Keratinocyte (primary cell): ENCODE measurements around the gene SPG11. TPM values are rescaled to one million over a fixed set of nuclear protein-coding genes. Genes with fewer than 3 reads are reported as not detected.
A peak's percentile ranks its signal among the peaks of the same experiment; 100 is the strongest.

Source experiments
- DNase-seq: peaks from one replicate; pipeline ENCODE4 v3.0.0-alpha.2; 2011; ENCODE audit warnings: low read depth, missing footprints, low spot score
- FAIRE-seq: peaks from 2 replicates; lab custom pipeline; 2011; peaks lifted over from hg19 to GRCh38; lab: Jason Lieb, UNC
- H2AFZ ChIP-seq: 2 replicates; pipeline ENCODE4 v1.6.0; 2012; ENCODE audit warnings: low read length, control low read depth, inconsistent platforms; ENCODE audit not compliant: control insufficient read depth
- H3K27ac ChIP-seq: 2 replicates; pipeline ENCODE4 v1.5.1; 2011; ENCODE audit warnings: low read length; ENCODE audit not compliant: control insufficient read depth, insufficient read depth
- H3K27me3 ChIP-seq: 3 replicates; pipeline ENCODE4 v1.6.0; 2011; ENCODE audit warnings: low read length; ENCODE audit not compliant: control insufficient read depth, insufficient read depth; ENCODE audit errors: extremely low read depth
- H3K36me3 ChIP-seq, 2 experiments: 2 replicates in 1 of 2; 3 replicates in 1 of 2; pipeline ENCODE4 v1.5.1; 2011; ENCODE audit warnings: low read length in 2 of 2, mild to moderate bottlenecking in 1 of 2; ENCODE audit not compliant: control insufficient read depth in 2 of 2, insufficient read depth in 2 of 2; ENCODE audit errors: extremely low read depth in 1 of 2
- H3K4me1 ChIP-seq: 3 replicates; pipeline ENCODE4 v1.5.1; 2011; ENCODE audit warnings: low read length; ENCODE audit not compliant: control insufficient read depth, insufficient read depth; ENCODE audit errors: extremely low read depth
- H3K4me2 ChIP-seq: 3 replicates; pipeline ENCODE4 v1.6.0; 2011; ENCODE audit warnings: low read depth, low read length; ENCODE audit not compliant: control insufficient read depth, insufficient read depth; ENCODE audit errors: extremely low read depth
- H3K4me3 ChIP-seq, 3 experiments: fragments of 200-600 bp in 1 of 3; sonication (generic) in 1 of 3; 2 replicates in 2 of 3; 3 replicates in 1 of 3; pipeline ENCODE4 v1.5.1; 2011 to 2016; ENCODE audit warnings: low read length in 3 of 3, mild to moderate bottlenecking in 3 of 3, control low read depth in 2 of 3, inconsistent platforms in 1 of 3, low read depth in 1 of 3, mixed read lengths in 1 of 3, mixed run types in 1 of 3, moderate library complexity in 1 of 3; ENCODE audit not compliant: control insufficient read depth in 2 of 3, insufficient read depth in 2 of 3; ENCODE audit errors: extremely low read depth in 1 of 3
- H3K79me2 ChIP-seq: 2 replicates; pipeline ENCODE4 v1.6.0; 2012; ENCODE audit warnings: low read length; ENCODE audit not compliant: control insufficient read depth, insufficient read depth
- H3K9ac ChIP-seq: 3 replicates; pipeline ENCODE4 v1.6.0; 2011; ENCODE audit warnings: low read length; ENCODE audit not compliant: control insufficient read depth, insufficient read depth; ENCODE audit errors: extremely low read depth
- H3K9me1 ChIP-seq: 3 replicates; pipeline ENCODE4 v1.6.0; 2011; ENCODE audit warnings: low read length; ENCODE audit not compliant: control insufficient read depth, insufficient read depth; ENCODE audit errors: extremely low read depth
- H3K9me3 ChIP-seq: 2 replicates; pipeline ENCODE4 v1.5.1; 2012; ENCODE audit warnings: low read depth, low read length; ENCODE audit not compliant: control insufficient read depth
- H4K20me1 ChIP-seq: 3 replicates; pipeline ENCODE4 v1.6.0; 2011; ENCODE audit warnings: low read length; ENCODE audit not compliant: control insufficient read depth, insufficient read depth; ENCODE audit errors: extremely low read depth
- EZH2 ChIP-seq: IDR thresholded peaks from one replicate; pipeline ENCODE4 v1.6.1; 2012; ENCODE audit warnings: inconsistent platforms, mild to moderate bottlenecking, low read length, moderate library complexity
- dilution Hi-C: fragments of 300-500 bp; cut with MboI; formaldehyde crosslinking; loops from one replicate; pipeline ENCODE4 v1.7.0; 2020; ENCODE audit warnings: low sequenced_read_pairs; ENCODE audit not compliant: extremely low pct_ligation_motif_present
- polyA plus RNA-seq, 5 experiments: library from polyadenylated mRNA; depleted of rRNA in 3 of 5; stranded (reverse) in 3 of 5; stranded (forward) in 1 of 5; unstranded in 1 of 5; fragments of >200 nt; gene quantifications; 1 replicate in 1 of 5; 2 replicates in 3 of 5; 3 replicates in 1 of 5; pipeline versions ENCODE4 v1.2.1 to v1.2.3, GENCODE V29; 2011 to 2012; ENCODE audit warnings: missing spikeins in 2 of 5, low read depth in 1 of 5, low replicate concordance in 1 of 5
- TF ChIP-seq, protein P1 (sequence below), 3 experiments: IDR thresholded peaks in 1 of 3; conservative IDR thresholded peaks in 1 of 3; optimal IDR thresholded peaks in 1 of 3; 2 replicates in 2 of 3; 3 replicates in 1 of 3; pipeline versions ENCODE3 to v1.5.1; 2011; ENCODE audit warnings: low read length in 3 of 3, mild to moderate bottlenecking in 3 of 3, moderate library complexity in 2 of 3, control low read depth in 1 of 3, inconsistent platforms in 1 of 3; ENCODE audit not compliant: insufficient read depth in 2 of 3; ENCODE audit errors: extremely low read depth in 1 of 3

Gene SPG11
- polyA plus RNA-seq, 1 donor (not counting 4 experiments of a cell fraction or from before 2014, with no cell fraction given): 41.5 TPM

- Histone ChIP-seq H2AFZ (no peak overlapping the region), H3K27ac (peak overlapping the region; percentile 95), H3K9me1 (no peaks in the 10 kb centered on the region), H4K20me1 (peaks cover 4% of the 10 kb centered on the region), H3K9ac (peak overlapping the region; percentile 99), H3K36me3 (peaks cover 16 to 18% of the 10 kb centered on the region in 2 experiments), H3K4me2 (peak overlapping the region; percentile 97), H3K79me2 (peaks cover 47% of the 10 kb centered on the region), H3K9me3 (no peaks in the 10 kb centered on the region), H3K27me3 (no peaks in the 10 kb centered on the region), H3K4me3 (peak overlapping the region; percentile 85 to 98 (median 95)), H3K4me1 (peaks cover 14% of the 10 kb centered on the region)
- TF ChIP-seq EZH2: no peak
- DNase-seq (no peak), FAIRE-seq (no peak)
- dilution Hi-C loops: no loop called here
Measured at GRCh38 chr15:44711743-44712345, 48.4 kb upstream of the SPG11 start.

DNA sequence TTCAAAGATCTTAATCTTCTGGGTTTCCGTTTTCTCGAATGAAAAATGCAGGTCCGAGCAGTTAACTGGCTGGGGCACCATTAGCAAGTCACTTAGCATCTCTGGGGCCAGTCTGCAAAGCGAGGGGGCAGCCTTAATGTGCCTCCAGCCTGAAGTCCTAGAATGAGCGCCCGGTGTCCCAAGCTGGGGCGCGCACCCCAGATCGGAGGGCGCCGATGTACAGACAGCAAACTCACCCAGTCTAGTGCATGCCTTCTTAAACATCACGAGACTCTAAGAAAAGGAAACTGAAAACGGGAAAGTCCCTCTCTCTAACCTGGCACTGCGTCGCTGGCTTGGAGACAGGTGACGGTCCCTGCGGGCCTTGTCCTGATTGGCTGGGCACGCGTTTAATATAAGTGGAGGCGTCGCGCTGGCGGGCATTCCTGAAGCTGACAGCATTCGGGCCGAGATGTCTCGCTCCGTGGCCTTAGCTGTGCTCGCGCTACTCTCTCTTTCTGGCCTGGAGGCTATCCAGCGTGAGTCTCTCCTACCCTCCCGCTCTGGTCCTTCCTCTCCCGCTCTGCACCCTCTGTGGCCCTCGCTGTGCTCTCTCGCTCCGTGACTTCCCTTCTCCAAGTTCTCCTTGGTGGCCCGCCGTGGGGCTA is 47.8 kb upstream of the SPG11 start, which contains the start of the genes B2M and PATL2:
Gene B2M, plus strand, starts transcription at position 422 of the 647 bp plus-strand sequence. Its CDS starts 30 bp downstream, at position 452.
Gene PATL2, minus strand, starts transcription at position 228 of the 647 bp plus-strand sequence. CDS start 34,833 bp downstream, outside the sequence.
- peak; percentile 67 for FAIRE-seq
- H3K79me2 ChIP-seq: peaks cover 47% of the 10 kb centered on the region
- peaks cover 12 to 13% of the 10 kb centered on the region in 2 experiments for H3K36me3 ChIP-seq
- H3K27me3 ChIP-seq: no peaks in the 10 kb centered on the region
- H3K4me1 ChIP-seq: peaks cover 16% of the 10 kb centered on the region
- H3K9me1 ChIP-seq: no peaks in the 10 kb centered on the region
- TF ChIP-seq, protein P1, sequence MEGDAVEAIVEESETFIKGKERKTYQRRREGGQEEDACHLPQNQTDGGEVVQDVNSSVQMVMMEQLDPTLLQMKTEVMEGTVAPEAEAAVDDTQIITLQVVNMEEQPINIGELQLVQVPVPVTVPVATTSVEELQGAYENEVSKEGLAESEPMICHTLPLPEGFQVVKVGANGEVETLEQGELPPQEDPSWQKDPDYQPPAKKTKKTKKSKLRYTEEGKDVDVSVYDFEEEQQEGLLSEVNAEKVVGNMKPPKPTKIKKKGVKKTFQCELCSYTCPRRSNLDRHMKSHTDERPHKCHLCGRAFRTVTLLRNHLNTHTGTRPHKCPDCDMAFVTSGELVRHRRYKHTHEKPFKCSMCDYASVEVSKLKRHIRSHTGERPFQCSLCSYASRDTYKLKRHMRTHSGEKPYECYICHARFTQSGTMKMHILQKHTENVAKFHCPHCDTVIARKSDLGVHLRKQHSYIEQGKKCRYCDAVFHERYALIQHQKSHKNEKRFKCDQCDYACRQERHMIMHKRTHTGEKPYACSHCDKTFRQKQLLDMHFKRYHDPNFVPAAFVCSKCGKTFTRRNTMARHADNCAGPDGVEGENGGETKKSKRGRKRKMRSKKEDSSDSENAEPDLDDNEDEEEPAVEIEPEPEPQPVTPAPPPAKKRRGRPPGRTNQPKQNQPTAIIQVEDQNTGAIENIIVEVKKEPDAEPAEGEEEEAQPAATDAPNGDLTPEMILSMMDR (optimal IDR thresholded peaks at IDR 0.05 in 1 of 3, IDR thresholded peaks at IDR 0.05 in 1 of 3, conservative IDR thresholded peaks at IDR 0.05 in 1 of 3; ENCODE audit: extremely low read depth in 1 of 3, insufficient read depth in 2 of 3, low read length in 3 of 3): no peak
- TF ChIP-seq EZH2: no peak
- peak; percentile 81 for DNase-seq
- peak within 1 kb of the TSS; percentile 99 for H3K9ac ChIP-seq
- no peaks in the 10 kb centered on the region for H3K9me3 ChIP-seq
- dilution Hi-C loops: no loop called here
- H4K20me1 ChIP-seq: peaks cover 4% of the 10 kb centered on the region
- H3K4me2 ChIP-seq: peak within 1 kb of the TSS; percentile 97
- H3K27ac ChIP-seq: peak within 1 kb of the TSS; percentile 95
- H2AFZ ChIP-seq: peak within 1 kb of the TSS; percentile 91
- H3K4me3 ChIP-seq: peak within 1 kb of the TSS; percentile 85 to 98 (median 95)
